Mesenchymal stem cell (in vitro differentiated cells and primary cell): ENCODE measurements around the gene PCNT.
A peak's percentile ranks its signal among the peaks of the same experiment; 100 is the strongest.

Experiments used
- DNase-seq: peaks from one replicate; pipeline ENCODE4 v3.0.0-alpha.2; 2013
- H2AFZ ChIP-seq: one replicate; pipeline ENCODE4 v1.6.1; 2013; ENCODE audit warnings: low read depth, mild to moderate bottlenecking, control low read depth, inconsistent platforms, low read length, moderate library complexity
- H2AK5ac ChIP-seq: 2 replicates; pipeline ENCODE4 v1.6.1; 2013; ENCODE audit warnings: low read length, moderate library complexity, mild to moderate bottlenecking, inconsistent platforms; ENCODE audit not compliant: severe bottlenecking
- H2BK120ac ChIP-seq: one replicate; pipeline ENCODE4 v1.6.1; 2013; ENCODE audit warnings: low read depth, mild to moderate bottlenecking, inconsistent platforms, low read length, moderate library complexity
- H2BK12ac ChIP-seq, 2 experiments: one replicate each; pipeline ENCODE4 v1.6.1; 2013; ENCODE audit warnings: inconsistent platforms in 2 of 2, low read length in 2 of 2, mild to moderate bottlenecking in 2 of 2, moderate library complexity in 2 of 2, control low read depth in 1 of 2
- H2BK15ac ChIP-seq: one replicate; pipeline ENCODE4 v1.6.1; 2013; ENCODE audit warnings: mild to moderate bottlenecking, low read depth, inconsistent platforms; ENCODE audit not compliant: poor library complexity, severe bottlenecking
- H2BK5ac ChIP-seq: 2 replicates; pipeline ENCODE4 v1.6.1; 2013; ENCODE audit warnings: low read depth, mild to moderate bottlenecking, low read length, control low read depth, inconsistent platforms; ENCODE audit not compliant: poor library complexity, severe bottlenecking
- H3K14ac ChIP-seq, 2 experiments: one replicate each; pipeline ENCODE4 v1.6.1; 2013; ENCODE audit warnings: inconsistent platforms in 2 of 2, low read length in 2 of 2, control low read depth in 1 of 2, mild to moderate bottlenecking in 1 of 2, moderate library complexity in 1 of 2
- H3K18ac ChIP-seq, 2 experiments: one replicate each; pipeline ENCODE4 v1.6.1; 2013; ENCODE audit warnings: inconsistent platforms in 2 of 2, low read length in 2 of 2, control low read depth in 1 of 2, low read depth in 1 of 2, mild to moderate bottlenecking in 1 of 2
- H3K23ac ChIP-seq, 2 experiments: one replicate each; pipeline ENCODE4 v1.6.1; 2013; ENCODE audit warnings: inconsistent platforms in 2 of 2, low read length in 2 of 2, mild to moderate bottlenecking in 2 of 2, moderate library complexity in 2 of 2, control low read depth in 1 of 2
- H3K27ac ChIP-seq: 2 replicates; pipeline ENCODE4 v1.5.1; 2013; ENCODE audit warnings: mild to moderate bottlenecking, moderate library complexity, low read length, control low read depth, inconsistent platforms; ENCODE audit not compliant: poor library complexity, severe bottlenecking
- H3K27me3 ChIP-seq, 2 experiments: 2 replicates each; pipeline versions ENCODE4 v1.6.1 to v1.7.0; 2013; ENCODE audit warnings: low read length in 2 of 2, mild to moderate bottlenecking in 2 of 2, moderate library complexity in 2 of 2, control low read depth in 1 of 2, inconsistent platforms in 1 of 2; ENCODE audit not compliant: control insufficient read depth in 1 of 2, insufficient read depth in 1 of 2
- H3K36me3 ChIP-seq, 2 experiments: 2 replicates each; pipeline versions ENCODE4 v1.6.1 to v1.7.0; 2013; ENCODE audit warnings: low read length in 2 of 2, control low read depth in 1 of 2, inconsistent platforms in 1 of 2, low read depth in 1 of 2, mild to moderate bottlenecking in 1 of 2; ENCODE audit not compliant: insufficient read depth in 2 of 2, control insufficient read depth in 1 of 2
- H3K4ac ChIP-seq, 2 experiments: one replicate each; pipeline ENCODE4 v1.6.1; 2013; ENCODE audit warnings: inconsistent platforms in 2 of 2, low read length in 2 of 2, mild to moderate bottlenecking in 2 of 2, moderate library complexity in 2 of 2, control low read depth in 1 of 2, low read depth in 1 of 2
- H3K4me1 ChIP-seq: 2 replicates; pipeline ENCODE4 v1.6.1; 2013; ENCODE audit warnings: low read depth, low read length, control low read depth; ENCODE audit not compliant: control insufficient read depth, insufficient read depth
- H3K4me2 ChIP-seq: 2 replicates; pipeline ENCODE4 v1.6.1; 2013; ENCODE audit warnings: low read length, mild to moderate bottlenecking, inconsistent platforms; ENCODE audit not compliant: poor library complexity, severe bottlenecking
- H3K4me3 ChIP-seq, 2 experiments: 2 replicates each; pipeline versions ENCODE4 v1.5.1 to v1.7.0; 2013; ENCODE audit warnings: low read length in 2 of 2, mild to moderate bottlenecking in 2 of 2, control low read depth in 1 of 2, low read depth in 1 of 2; ENCODE audit not compliant: insufficient read depth in 1 of 2
- H3K79me1 ChIP-seq: replicated peaks from 2 replicates; pipeline ENCODE4 v1.6.1; 2013; ENCODE audit warnings: mild to moderate bottlenecking, control low read depth, low read length, inconsistent platforms; ENCODE audit not compliant: poor library complexity, severe bottlenecking
- H3K9ac ChIP-seq: 2 replicates; pipeline ENCODE4 v1.7.0; 2013; ENCODE audit warnings: mild to moderate bottlenecking, low read length, moderate library complexity
- H3K9me3 ChIP-seq: 2 replicates; pipeline ENCODE4 v1.7.0; 2013; ENCODE audit warnings: mild to moderate bottlenecking, low read length; ENCODE audit not compliant: control insufficient read depth
- H4K8ac ChIP-seq: one replicate; pipeline ENCODE4 v1.6.1; 2013; ENCODE audit warnings: inconsistent platforms, mild to moderate bottlenecking, low read length, moderate library complexity
- H4K91ac ChIP-seq: one replicate; pipeline ENCODE4 v1.6.1; 2013; ENCODE audit warnings: mild to moderate bottlenecking, low read length, inconsistent platforms
- WGBS: methylation state at CpG from one replicate; pipeline ENCODE4 v1.1.7; 2013; ENCODE audit warnings: mixed read lengths; 5-methylcytosine and 5-hydroxymethylcytosine counted together

The PCNT gene

DNA sequence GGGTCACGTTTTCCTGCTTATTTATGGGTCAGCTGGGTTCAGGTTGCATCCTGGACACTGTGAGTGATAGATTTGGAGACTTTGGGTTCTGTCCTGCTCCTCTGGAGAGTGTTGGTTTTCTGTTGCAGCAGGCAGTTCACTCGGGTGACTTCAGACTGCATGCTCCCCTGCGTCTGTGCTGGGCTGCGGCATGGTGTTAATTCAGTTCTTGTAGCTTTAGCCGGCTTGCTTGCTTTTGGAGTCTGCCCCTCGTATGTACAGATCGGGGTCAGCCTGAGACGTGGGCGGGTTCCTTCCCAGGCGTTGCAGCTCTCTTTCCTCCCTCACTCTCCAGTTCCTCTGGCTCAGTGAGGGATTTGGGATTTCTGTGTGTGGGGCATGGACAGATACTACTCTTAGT, 38.0 kb downstream of the PCNT start:
- Histone ChIP-seq H2AK5ac (no peak overlapping the region), H3K9ac (no peak overlapping the region), H3K79me1 (peaks cover 32% of the 10 kb centered on the region), H3K4ac (no peak overlapping the region), H2BK12ac (no peak overlapping the region), H3K27ac (no peak overlapping the region), H3K4me1 (peaks cover 2% of the 10 kb centered on the region), H2AFZ (no peak overlapping the region), H3K4me2 (no peak overlapping the region), H3K23ac (no peak overlapping the region), H3K4me3 (no peak overlapping the region), H4K91ac (no peak overlapping the region), H3K27me3 (no peaks in the 10 kb centered on the region), H2BK120ac (no peak overlapping the region), H3K36me3 (peaks cover 58 to 76% of the 10 kb centered on the region in 2 experiments), H3K18ac (no peak overlapping the region), H2BK15ac (no peak overlapping the region), H3K9me3 (no peaks in the 10 kb centered on the region), H4K8ac (no peak overlapping the region), H2BK5ac (no peak overlapping the region), H3K14ac (no peak overlapping the region)
- 88% methylated on average over 5 of the region's 10 CpGs for WGBS
- no peak for DNase-seq

DNA sequence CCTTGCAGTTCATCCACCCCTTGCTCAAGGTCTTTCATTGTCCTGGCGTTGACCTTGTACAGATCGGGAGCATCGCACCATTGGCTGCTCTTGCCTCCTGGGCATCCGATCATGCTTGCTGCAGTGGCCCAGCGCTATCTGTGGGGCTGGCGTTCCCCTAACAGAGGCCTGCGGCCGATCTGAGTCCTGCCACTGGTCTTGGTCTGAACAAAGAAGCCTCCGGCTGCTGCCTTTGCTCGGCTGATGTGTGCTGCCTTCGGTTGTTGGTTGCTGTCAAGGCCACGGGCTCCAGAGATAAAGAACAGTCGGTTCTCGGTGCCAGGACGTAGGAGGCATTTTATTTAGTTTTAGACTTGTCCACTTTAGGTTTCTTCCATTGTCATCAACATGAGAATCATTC, 39.0 kb downstream of the PCNT start:
- H3K4me1 ChIP-seq, result peaks cover 2% of the 10 kb centered on the region
- peaks cover 58 to 74% of the 10 kb centered on the region in 2 experiments for H3K36me3 ChIP-seq
- H3K14ac ChIP-seq, result no peak overlapping the region
- H2BK15ac ChIP-seq, result no peak overlapping the region
- no peak overlapping the region for H3K4ac ChIP-seq
- H3K18ac ChIP-seq, result no peak overlapping the region
- H3K27ac ChIP-seq, result no peak overlapping the region
- no peak overlapping the region for H2BK12ac ChIP-seq
- peaks cover 36% of the 10 kb centered on the region for H3K79me1 ChIP-seq
- no peak overlapping the region for H4K8ac ChIP-seq
- no peak overlapping the region for H2AFZ ChIP-seq
- H3K4me3 ChIP-seq, result no peak overlapping the region
- H3K23ac ChIP-seq, result no peak overlapping the region
- H2BK5ac ChIP-seq, result no peak overlapping the region
- H4K91ac ChIP-seq, result no peak overlapping the region
- no peak overlapping the region for H3K9ac ChIP-seq
- no peak overlapping the region for H2BK120ac ChIP-seq
- 91% methylated on average over 15 of the region's 15 CpGs for WGBS
- no peak for DNase-seq
- no peaks in the 10 kb centered on the region for H3K9me3 ChIP-seq
- no peak overlapping the region for H3K4me2 ChIP-seq
- H3K27me3 ChIP-seq, result no peaks in the 10 kb centered on the region
- H2AK5ac ChIP-seq, result no peak overlapping the region

DNA sequence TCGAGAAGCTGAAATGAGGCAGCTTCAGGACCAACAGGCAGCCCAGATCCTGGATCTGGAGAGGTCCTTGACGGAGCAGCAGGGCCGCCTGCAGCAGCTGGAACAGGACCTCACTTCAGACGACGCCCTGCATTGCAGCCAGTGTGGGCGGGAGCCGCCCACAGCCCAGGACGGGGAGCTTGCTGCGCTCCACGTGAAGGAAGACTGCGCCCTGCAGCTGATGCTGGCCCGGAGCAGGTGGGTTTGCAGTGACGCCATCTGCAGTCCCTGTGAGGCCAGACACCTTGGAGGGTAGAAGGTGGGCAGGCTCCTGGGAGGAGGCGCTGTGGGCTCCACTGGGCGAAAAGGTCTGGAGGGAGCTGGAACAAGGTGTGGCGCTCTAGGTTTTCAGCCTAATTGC, 39.7 kb downstream of the PCNT start:
- Histone ChIP-seq H4K91ac (no peak overlapping the region), H3K23ac (no peak overlapping the region), H2BK15ac (no peak overlapping the region), H3K79me1 (peaks cover 39% of the 10 kb centered on the region), H3K4ac (no peak overlapping the region), H2BK12ac (no peak overlapping the region), H3K9me3 (no peaks in the 10 kb centered on the region), H3K27ac (no peak overlapping the region), H4K8ac (no peak overlapping the region), H2BK5ac (no peak overlapping the region), H3K4me2 (no peak overlapping the region), H3K27me3 (no peaks in the 10 kb centered on the region), H3K14ac (no peak overlapping the region), H3K4me1 (peaks cover 2% of the 10 kb centered on the region), H2BK120ac (no peak overlapping the region), H2AFZ (peak overlapping the region; percentile 11), H3K4me3 (no peak overlapping the region), H3K9ac (no peak overlapping the region), H2AK5ac (no peak overlapping the region), H3K18ac (no peak overlapping the region), H3K36me3 (peaks cover 56 to 74% of the 10 kb centered on the region in 2 experiments)
- 98% methylated on average over 16 of the region's 16 CpGs for WGBS
- DNase-seq, result no peak

DNA sequence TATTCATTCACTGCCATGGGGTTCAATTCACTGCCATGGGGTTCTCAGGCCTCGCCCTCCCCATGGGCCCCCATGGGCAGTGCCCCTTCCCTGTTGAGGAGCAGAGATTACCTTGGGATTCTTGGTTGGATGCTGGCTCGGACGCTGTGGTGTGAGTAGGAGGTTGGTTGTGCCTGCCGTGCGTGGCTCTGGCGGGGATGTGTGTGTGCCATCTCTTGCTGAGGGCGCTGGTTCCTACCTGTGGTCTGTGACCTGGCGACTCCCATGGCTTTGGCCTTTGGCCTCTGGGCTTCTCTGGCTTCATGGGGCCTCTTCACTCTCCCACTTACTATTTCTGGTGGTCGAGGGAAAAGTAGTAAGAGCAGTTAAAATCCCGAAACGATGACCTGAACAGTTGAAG, 42.1 kb downstream of the PCNT start:
- Histone ChIP-seq H3K27ac (no peak overlapping the region), H3K9ac (no peak overlapping the region), H3K18ac (no peak overlapping the region), H3K4me1 (peaks cover 3% of the 10 kb centered on the region), H3K4me3 (no peak overlapping the region), H3K79me1 (peaks cover 45% of the 10 kb centered on the region), H2BK120ac (no peak overlapping the region), H2BK5ac (no peak overlapping the region), H3K4ac (no peak overlapping the region), H3K14ac (no peak overlapping the region), H3K27me3 (no peaks in the 10 kb centered on the region), H4K91ac (no peak overlapping the region), H3K4me2 (no peak overlapping the region), H2BK15ac (no peak overlapping the region), H4K8ac (no peak overlapping the region), H3K9me3 (no peaks in the 10 kb centered on the region), H2AK5ac (no peak overlapping the region), H2BK12ac (no peak overlapping the region), H3K36me3 (peaks cover 66 to 70% of the 10 kb centered on the region in 2 experiments), H2AFZ (no peak overlapping the region), H3K23ac (no peak overlapping the region)
- WGBS, result 92% methylated on average over 9 of the region's 11 CpGs
- DNase-seq, result no peak
